ENCODE results near the gene FAM53B.

- TF ChIP-seq CTCF (IDR thresholded peaks at IDR 0.05), result no peak
- TF ChIP-seq POLR2A (IDR thresholded peaks at IDR 0.05), result no peak
These were observed 72.0 kb downstream of the FAM53B start for GRCh38 chr10:124672181-124672638.

Data from tibial nerve (tissue), 3 donors.